PC-3 (cell line): ENCODE data around the gene MAML2.

ENCODE experiments used
- EZH2 ChIP-seq: fragments of 300-600 bp; sonication (generic); IDR thresholded peaks from one replicate; pipeline ENCODE4 v1.6.1; 2017; ENCODE audit warnings: antibody characterized with exemption, mild to moderate bottlenecking, low read length; ENCODE audit not compliant: unreplicated experiment
- TF ChIP-seq, protein P1 (sequence below): fragments of 300-600 bp; sonication (generic); conservative IDR thresholded peaks from 2 replicates; pipeline ENCODE4 v1.5.1; 2017; ENCODE audit warnings: antibody characterized with exemption, low read depth, mild to moderate bottlenecking, low read length

DNA sequence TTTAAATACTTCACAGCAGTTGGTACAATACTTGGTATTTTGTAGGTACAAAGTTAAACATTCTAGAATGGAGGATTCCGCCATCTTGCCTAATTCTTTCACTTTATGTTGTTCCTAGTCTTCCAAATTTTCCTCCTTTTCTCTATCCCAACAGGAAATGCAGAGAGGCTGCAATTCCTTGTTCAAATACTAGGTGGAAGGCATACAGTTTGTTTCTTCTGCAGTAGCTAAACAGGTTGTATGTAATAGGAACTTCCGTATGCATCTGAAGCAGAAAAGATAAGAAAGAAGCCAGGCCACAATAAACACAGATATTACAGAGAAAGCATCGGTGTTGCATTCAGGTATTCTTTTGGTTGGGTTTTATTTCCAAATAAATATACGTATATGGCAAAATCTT lies 232.7 kb downstream of the MAML2 start:
- TF ChIP-seq, protein P1, sequence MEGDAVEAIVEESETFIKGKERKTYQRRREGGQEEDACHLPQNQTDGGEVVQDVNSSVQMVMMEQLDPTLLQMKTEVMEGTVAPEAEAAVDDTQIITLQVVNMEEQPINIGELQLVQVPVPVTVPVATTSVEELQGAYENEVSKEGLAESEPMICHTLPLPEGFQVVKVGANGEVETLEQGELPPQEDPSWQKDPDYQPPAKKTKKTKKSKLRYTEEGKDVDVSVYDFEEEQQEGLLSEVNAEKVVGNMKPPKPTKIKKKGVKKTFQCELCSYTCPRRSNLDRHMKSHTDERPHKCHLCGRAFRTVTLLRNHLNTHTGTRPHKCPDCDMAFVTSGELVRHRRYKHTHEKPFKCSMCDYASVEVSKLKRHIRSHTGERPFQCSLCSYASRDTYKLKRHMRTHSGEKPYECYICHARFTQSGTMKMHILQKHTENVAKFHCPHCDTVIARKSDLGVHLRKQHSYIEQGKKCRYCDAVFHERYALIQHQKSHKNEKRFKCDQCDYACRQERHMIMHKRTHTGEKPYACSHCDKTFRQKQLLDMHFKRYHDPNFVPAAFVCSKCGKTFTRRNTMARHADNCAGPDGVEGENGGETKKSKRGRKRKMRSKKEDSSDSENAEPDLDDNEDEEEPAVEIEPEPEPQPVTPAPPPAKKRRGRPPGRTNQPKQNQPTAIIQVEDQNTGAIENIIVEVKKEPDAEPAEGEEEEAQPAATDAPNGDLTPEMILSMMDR, result no peak
- TF ChIP-seq EZH2, result no peak
